ENCODE measurements around the gene OR4K1.

Gene OR4K1, protein sequence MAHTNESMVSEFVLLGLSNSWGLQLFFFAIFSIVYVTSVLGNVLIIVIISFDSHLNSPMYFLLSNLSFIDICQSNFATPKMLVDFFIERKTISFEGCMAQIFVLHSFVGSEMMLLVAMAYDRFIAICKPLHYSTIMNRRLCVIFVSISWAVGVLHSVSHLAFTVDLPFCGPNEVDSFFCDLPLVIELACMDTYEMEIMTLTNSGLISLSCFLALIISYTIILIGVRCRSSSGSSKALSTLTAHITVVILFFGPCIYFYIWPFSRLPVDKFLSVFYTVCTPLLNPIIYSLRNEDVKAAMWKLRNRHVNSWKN

DNA sequence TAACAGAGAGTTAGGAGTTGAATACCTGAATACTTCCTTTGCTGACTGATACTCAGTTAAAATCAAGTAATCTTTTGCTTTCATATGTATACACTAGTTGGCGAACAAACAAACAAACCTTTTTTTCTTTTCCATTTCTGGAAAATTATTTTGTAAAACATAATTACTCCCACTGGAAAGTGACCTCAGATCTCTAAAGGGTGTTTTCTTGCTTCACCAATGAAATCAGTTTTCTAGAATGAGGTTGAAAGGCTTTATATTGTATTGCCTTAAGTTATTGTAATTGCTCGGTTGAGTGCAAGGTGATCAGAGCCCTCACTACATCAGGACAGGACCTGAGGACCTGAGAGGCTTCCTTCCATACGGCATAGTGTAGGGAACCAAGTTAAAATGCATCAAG lies at the start of gene OR4K1:
TSS of gene OR4K1 (plus strand) at position 301 of the 400 bp plus-strand sequence. CDS start 4,750 bp downstream, outside the sequence.
- no peak for TF ChIP-seq CTCF (IDR thresholded peaks at IDR 0.05; ENCODE audit: extremely low read depth, missing control alignments)
- DNase-seq (ENCODE audit: low spot score): no peak

DNA sequence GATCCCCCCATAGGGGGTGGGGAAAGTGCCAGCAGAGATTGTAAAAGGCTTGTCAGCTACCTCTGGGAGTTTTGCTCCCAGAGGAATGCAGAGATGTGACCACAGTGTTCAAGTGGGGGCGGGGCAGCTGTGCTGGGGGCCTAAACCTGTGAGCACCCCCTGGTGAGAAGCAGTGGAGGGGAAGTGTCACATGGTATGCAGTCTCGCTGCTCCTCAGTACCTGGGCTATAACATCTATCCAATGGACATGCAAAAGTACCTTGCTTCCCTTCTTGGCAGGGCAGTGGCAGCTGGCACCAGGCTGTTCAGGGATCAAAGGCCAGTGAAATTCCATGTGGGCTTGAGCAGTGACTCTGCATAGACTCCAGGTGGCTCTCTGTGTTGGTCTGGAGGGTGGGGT lies 35.4 kb upstream of the OR4K1 start:
- no peak for TF ChIP-seq CTCF (IDR thresholded peaks at IDR 0.05; ENCODE audit: extremely low read depth, missing control alignments)
- DNase-seq (ENCODE audit: low spot score): no peak

DNA sequence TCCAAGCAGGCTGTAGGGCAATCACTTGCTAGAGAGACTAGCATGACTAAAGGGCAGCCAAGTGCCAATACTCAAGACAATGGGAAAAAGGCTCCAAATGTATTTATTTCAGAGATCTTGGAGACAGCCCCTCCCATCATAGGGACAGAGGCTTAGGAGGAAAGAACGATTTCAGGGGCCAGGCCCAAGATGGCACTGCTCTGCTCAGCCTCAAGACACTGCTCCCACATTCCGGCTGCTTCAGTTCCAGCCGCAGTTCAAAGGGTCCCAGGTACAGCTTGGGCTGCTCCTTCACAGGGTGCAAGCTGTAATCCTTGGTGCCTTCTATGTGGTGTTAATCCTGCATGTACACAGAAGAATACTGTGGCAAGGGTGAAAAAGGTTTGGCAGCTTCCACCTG lies 29.7 kb upstream of the OR4K1 start:
- DNase-seq (ENCODE audit: low spot score): no peak
- no peak for TF ChIP-seq CTCF (IDR thresholded peaks at IDR 0.05; ENCODE audit: extremely low read depth, missing control alignments)

DNA sequence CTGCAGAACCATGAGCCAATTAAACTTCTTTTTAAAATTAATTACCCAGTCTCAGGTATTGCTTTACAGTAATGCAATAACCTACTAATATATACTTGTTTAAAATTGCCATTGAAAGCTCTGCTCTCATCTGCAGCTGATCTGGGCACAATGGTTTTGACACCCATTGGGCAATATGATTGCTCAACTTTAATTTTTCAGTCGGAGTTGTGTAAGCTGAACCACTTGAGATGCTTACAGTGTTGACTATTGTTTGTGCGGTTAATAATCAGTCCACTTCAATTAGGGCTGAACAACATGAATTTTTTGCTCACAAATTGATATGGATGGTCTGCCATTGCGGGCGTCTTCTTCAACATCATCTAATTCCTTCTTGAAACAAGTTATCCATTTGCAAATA lies 28.3 kb upstream of the OR4K1 start:
- no peak for TF ChIP-seq CTCF (IDR thresholded peaks at IDR 0.05; ENCODE audit: extremely low read depth, missing control alignments)
- no peak for DNase-seq (ENCODE audit: low spot score)

GRCh38 chr14:19906665-19907064 lies 24.1 kb upstream of the OR4K1 start:
- no peak for DNase-seq (ENCODE audit: low spot score)
- TF ChIP-seq CTCF (IDR thresholded peaks at IDR 0.05; ENCODE audit: extremely low read depth, missing control alignments): no peak

GRCh38 chr14:19911114-19911513 lies 19.6 kb upstream of the OR4K1 start:
- DNase-seq (ENCODE audit: low spot score): no peak
- no peak for TF ChIP-seq CTCF (IDR thresholded peaks at IDR 0.05; ENCODE audit: extremely low read depth, missing control alignments)

DNA sequence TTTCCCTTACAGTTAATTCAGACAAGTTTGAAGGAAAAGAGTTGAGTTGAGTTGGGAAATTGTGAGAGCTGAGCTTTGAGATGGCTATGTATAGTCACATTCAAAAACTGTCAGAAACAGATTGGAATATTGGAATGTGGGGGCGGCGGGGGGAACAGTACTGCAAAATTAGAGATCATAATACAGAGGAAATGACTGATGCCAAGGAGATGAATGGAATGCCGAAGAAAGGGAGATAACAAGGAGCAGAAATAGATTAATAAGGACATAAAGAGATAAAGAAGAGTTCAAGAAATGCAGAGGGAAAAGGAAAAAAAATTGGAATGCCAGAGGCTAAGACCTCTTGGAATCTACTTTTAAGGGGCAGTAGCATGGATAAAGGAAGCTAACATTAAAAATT lies 13.5 kb upstream of the OR4K1 start:
- no peak for TF ChIP-seq CTCF (IDR thresholded peaks at IDR 0.05; ENCODE audit: extremely low read depth, missing control alignments)
- no peak for DNase-seq (ENCODE audit: low spot score)

Data from GM20000 (cell line).